Measurements from ENCODE around the gene ACTRT3.
"Not testable (repeated sequence)": the region's sequence is repeated elsewhere in the genome, so short reads cannot be mapped to it uniquely, and the experiment has no call there.

Gene ACTRT3

GRCh38 chr3:169739067-169739466 lies 30.3 kb downstream of the ACTRT3 start (continued):
- TF ChIP-seq, protein P1, sequence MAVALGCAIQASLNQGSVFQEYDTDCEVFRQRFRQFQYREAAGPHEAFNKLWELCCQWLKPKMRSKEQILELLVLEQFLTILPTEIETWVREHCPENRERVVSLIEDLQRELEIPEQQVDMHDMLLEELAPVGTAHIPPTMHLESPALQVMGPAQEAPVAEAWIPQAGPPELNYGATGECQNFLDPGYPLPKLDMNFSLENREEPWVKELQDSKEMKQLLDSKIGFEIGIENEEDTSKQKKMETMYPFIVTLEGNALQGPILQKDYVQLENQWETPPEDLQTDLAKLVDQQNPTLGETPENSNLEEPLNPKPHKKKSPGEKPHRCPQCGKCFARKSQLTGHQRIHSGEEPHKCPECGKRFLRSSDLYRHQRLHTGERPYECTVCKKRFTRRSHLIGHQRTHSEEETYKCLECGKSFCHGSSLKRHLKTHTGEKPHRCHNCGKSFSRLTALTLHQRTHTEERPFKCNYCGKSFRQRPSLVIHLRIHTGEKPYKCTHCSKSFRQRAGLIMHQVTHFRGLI (tag by site-specific recombination; IDR thresholded peaks at IDR 0.05): no peak
- TF ChIP-seq ZNF707 (tag by site-specific recombination; IDR thresholded peaks at IDR 0.05) (no peak), ZNF785 (tag by site-specific recombination; IDR thresholded peaks at IDR 0.05) (no peak), ZNF26 (tag by site-specific recombination; IDR thresholded peaks at IDR 0.05) (no peak), ZNF362 (tag by site-specific recombination; IDR thresholded peaks at IDR 0.05) (no peak), KLF7 (tag by site-specific recombination; IDR thresholded peaks at IDR 0.05; ENCODE audit: borderline replicate concordance) (no peak), ZBTB1 (tag by site-specific recombination; IDR thresholded peaks at IDR 0.05) (no peak)

DNA sequence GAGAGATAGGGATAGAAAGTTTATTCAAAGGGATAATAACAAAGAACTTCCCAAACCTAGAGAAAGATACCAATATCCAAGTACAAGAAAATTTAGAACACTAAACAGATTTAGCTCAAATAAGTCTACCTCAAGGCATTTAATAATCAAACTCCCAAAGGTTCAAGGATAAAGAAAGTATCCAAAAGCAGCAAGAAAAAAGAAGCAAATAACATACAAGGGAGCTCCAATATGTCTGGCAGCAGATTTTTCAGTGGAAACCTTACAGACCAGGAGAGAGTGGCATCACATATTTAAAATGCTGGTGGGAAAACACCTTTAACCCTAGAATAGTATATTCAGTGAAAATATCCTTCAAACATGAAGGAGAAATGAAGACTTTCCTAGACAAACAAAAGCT lies 37.5 kb downstream of the ACTRT3 start:
- H3K36me3 ChIP-seq (ENCODE audit: control insufficient read depth in 2 of 2, insufficient read depth in 1 of 2, low read length in 2 of 2); H3K4me3 ChIP-seq (ENCODE audit: low read depth, low read length); CTCF ChIA-PET; H3K27ac ChIP-seq (ENCODE audit: extremely low read depth, low read depth, low read length); POLR2A ChIA-PET; H3K9me3 ChIP-seq (ENCODE audit: control insufficient read depth, insufficient read depth, low read depth, low read length); H3K4me1 ChIP-seq (ENCODE audit: control insufficient read depth, insufficient read depth, low read length): not testable (repeated sequence)
- peak; percentile 93 for TF ChIP-seq ZNF791 (tag by site-specific recombination; IDR thresholded peaks at IDR 0.05)
- TF ChIP-seq SETDB1 (IDR thresholded peaks at IDR 0.05; ENCODE audit: insufficient read length, low read length): peak; percentile 40

- Histone ChIP-seq H3K27ac (ENCODE audit: extremely low read depth, low read depth, low read length) (no peak overlapping the region), H3K9me3 (ENCODE audit: control insufficient read depth, insufficient read depth, low read depth, low read length) (no peaks in the 10 kb centered on the region), H3K4me1 (ENCODE audit: control insufficient read depth, insufficient read depth, low read length) (no peaks in the 10 kb centered on the region), H3K36me3 (ENCODE audit: control insufficient read depth in 2 of 2, insufficient read depth in 1 of 2, low read length in 2 of 2) (no peaks in the 10 kb centered on the region), H3K4me3 (ENCODE audit: low read depth, low read length) (no peak overlapping the region)
- no peak for TF ChIP-seq ZNF404 (tag by site-specific recombination; IDR thresholded peaks at IDR 0.05)
- peak; percentile 75 for TF ChIP-seq ATF2 (tag by site-specific recombination; IDR thresholded peaks at IDR 0.05; ENCODE audit: low read depth)
- ChIA-PET POLR2A (no interaction called here), CTCF (interaction anchor here (0.6 kb wide), 1 partner anchor 671 kb away, joined by 4 read pairs; no protein-coding TSS in a partner anchor)
Observed at GRCh38 chr3:169722724-169723123, 46.6 kb downstream of the ACTRT3 start.

- H3K4me1 ChIP-seq (ENCODE audit: control insufficient read depth, insufficient read depth, low read length); POLR2A ChIA-PET; H3K36me3 ChIP-seq (ENCODE audit: control insufficient read depth in 2 of 2, insufficient read depth in 1 of 2, low read length in 2 of 2); H3K9me3 ChIP-seq (ENCODE audit: control insufficient read depth, insufficient read depth, low read depth, low read length); CTCF ChIA-PET; H3K4me3 ChIP-seq (ENCODE audit: low read depth, low read length); H3K27ac ChIP-seq (ENCODE audit: extremely low read depth, low read depth, low read length): not testable (repeated sequence)
- TF ChIP-seq, protein P2, sequence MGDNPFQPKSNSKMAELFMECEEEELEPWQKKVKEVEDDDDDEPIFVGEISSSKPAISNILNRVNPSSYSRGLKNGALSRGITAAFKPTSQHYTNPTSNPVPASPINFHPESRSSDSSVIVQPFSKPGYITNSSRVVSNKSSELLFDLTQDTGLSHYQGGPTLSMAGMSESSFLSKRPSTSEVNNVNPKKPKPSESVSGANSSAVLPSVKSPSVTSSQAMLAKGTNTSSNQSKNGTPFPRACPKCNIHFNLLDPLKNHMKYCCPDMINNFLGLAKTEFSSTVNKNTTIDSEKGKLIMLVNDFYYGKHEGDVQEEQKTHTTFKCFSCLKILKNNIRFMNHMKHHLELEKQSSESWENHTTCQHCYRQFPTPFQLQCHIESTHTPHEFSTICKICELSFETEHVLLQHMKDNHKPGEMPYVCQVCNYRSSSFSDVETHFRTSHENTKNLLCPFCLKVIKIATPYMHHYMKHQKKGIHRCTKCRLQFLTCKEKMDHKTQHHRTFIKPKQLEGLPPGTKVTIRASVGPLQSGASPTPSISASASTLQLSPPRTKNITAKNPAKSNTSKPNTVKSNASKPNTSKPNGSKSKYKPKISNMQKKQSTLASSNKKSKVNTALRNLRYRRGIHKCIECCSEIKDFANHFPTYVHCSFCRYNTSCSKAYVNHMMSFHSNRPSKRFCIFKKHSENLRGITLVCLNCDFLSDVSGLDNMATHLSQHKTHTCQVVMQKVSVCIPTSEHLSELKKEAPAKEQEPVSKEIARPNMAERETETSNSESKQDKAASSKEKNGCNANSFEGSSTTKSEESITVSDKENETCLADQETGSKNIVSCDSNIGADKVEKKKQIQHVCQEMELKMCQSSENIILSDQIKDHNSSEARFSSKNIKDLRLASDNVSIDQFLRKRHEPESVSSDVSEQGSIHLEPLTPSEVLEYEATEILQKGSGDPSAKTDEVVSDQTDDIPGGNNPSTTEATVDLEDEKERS (tag by site-specific recombination; IDR thresholded peaks at IDR 0.05): 0 out of 2 replicates have a peak, but pooled peaks have one; percentile 67
- peak; percentile 73 for TF ChIP-seq ZNF146 (tag by site-specific recombination; IDR thresholded peaks at IDR 0.05)
Observed at GRCh38 chr3:169718415-169718814, 50.9 kb downstream of the ACTRT3 start.

Measured in HEK293 (cell line).